A673 (cell line): ENCODE measurements around the gene AKAP8. TPM values are rescaled to one million over a fixed set of nuclear protein-coding genes. Genes with fewer than 3 reads are reported as not detected.

Experiments used
- BruUV-seq: library from RNA; stranded (reverse); fragments of 400-500 nt; replicated peaks from 2 replicates; lab custom pipeline; 2021; lab: Mats Ljungman, UMichigan
- CTCF ChIA-PET: fragments of 300-600 bp; sonication (Branson Sonifier 250); formaldehyde crosslinking; loops from one replicate; lab custom pipeline; 2022; ENCODE audit warnings: antibody characterized with exemption; lab: Charles Lee
- POLR2A ChIA-PET: fragments of 300-600 bp; sonication (Branson Sonifier 250); formaldehyde crosslinking; loops from one replicate; lab custom pipeline; 2022; ENCODE audit warnings: antibody characterized with exemption; ENCODE audit not compliant: low non-redundant PET; lab: Charles Lee
- DNase-seq: peaks from one replicate; pipeline ENCODE4 v3.0.0-alpha.2; 2015; ENCODE audit warnings: low spot score
- H3K27ac ChIP-seq: fragments of 200-600 bp; sonication (generic); 2 replicates; pipeline ENCODE4 v1.5.1; 2016; ENCODE audit warnings: mixed run types, low read depth, mild to moderate bottlenecking, mixed read lengths, antibody characterized with exemption, low read length; ENCODE audit not compliant: poor library complexity, severe bottlenecking
- H3K27me3 ChIP-seq: fragments of 200-600 bp; sonication (generic); replicated peaks from 2 replicates; pipeline ENCODE4 v1.6.1; 2017; ENCODE audit warnings: mixed run types, low read depth, mild to moderate bottlenecking, mixed read lengths, antibody characterized with exemption, low read length; ENCODE audit not compliant: insufficient read depth, poor library complexity
- H3K36me3 ChIP-seq: fragments of 200-600 bp; sonication (generic); 2 replicates; pipeline ENCODE4 v1.6.1; 2016; ENCODE audit warnings: mixed run types, mild to moderate bottlenecking, mixed read lengths, antibody characterized with exemption, low read length; ENCODE audit not compliant: insufficient read depth, poor library complexity, severe bottlenecking
- H3K4me1 ChIP-seq: fragments of 200-600 bp; sonication (generic); 2 replicates; pipeline ENCODE4 v1.6.1; 2017; ENCODE audit warnings: mixed run types, mild to moderate bottlenecking, mixed read lengths, antibody characterized with exemption, low read length; ENCODE audit not compliant: insufficient read depth, poor library complexity, severe bottlenecking
- H3K4me3 ChIP-seq: fragments of 200-600 bp; sonication (generic); 2 replicates; pipeline ENCODE4 v1.5.1; 2016; ENCODE audit warnings: low read depth, mixed run types, mild to moderate bottlenecking, mixed read lengths, low read length; ENCODE audit not compliant: poor library complexity, severe bottlenecking
- H3K9me3 ChIP-seq: fragments of 200-600 bp; sonication (generic); 2 replicates; pipeline ENCODE4 v1.6.1; 2016; ENCODE audit warnings: mixed run types, low read depth, mild to moderate bottlenecking, mixed read lengths, antibody characterized with exemption, low read length; ENCODE audit not compliant: poor library complexity, severe bottlenecking
- EZH2 ChIP-seq: fragments of 200-600 bp; sonication (generic); IDR thresholded peaks from 2 replicates; pipeline ENCODE4 v1.6.1; 2017; ENCODE audit warnings: borderline replicate concordance, low read depth, mild to moderate bottlenecking, mixed read lengths, antibody characterized with exemption, low read length; ENCODE audit not compliant: poor library complexity, severe bottlenecking
- intact Hi-C: fragments of 100-400 bp; cut with micrococcal nuclease; formaldehyde crosslinking; loops from one replicate; pipeline ENCODE4 v1.10.0; 2022; ENCODE audit not compliant: unreplicated experiment
- total RNA-seq: library from RNA; stranded (reverse); gene quantifications from 2 replicates; pipeline ENCODE4 v1.2.3, GENCODE V29; 2021
- TF ChIP-seq, protein P1 (sequence below): fragments of 300-800, 200-600 bp; sonication (generic); conservative IDR thresholded peaks from 2 replicates; pipeline ENCODE4 v1.5.1; 2017; ENCODE audit warnings: low read depth, mild to moderate bottlenecking, antibody characterized with exemption, low read length, moderate library complexity, mixed read lengths

Gene AKAP8
- total RNA-seq, 1 experiment from 2014 or later, result 48.4 TPM

DNA sequence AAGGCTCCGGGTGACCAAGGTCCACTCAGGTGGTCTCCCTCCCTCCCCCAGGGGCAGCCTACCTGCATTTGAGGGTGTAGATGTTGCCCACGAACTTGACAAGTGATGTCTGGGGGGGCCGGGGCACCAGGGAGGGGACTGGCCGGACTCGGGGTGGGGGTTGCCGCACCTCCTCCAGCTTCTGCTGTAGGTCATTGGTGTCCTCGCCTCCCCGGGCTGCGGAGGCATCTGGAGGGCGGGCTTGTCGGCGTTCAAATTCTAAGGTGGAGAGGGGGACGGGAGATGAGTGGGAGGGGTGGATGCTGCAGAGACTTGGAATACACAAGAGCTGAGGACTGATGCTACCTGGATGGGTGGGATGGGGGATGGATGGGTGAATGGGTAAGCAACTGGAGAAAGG is 44.5 kb upstream of the AKAP8 start:
- peaks cover 66% of the 10 kb centered on the region for H3K36me3 ChIP-seq
- CTCF ChIA-PET, result no interaction called here

DNA sequence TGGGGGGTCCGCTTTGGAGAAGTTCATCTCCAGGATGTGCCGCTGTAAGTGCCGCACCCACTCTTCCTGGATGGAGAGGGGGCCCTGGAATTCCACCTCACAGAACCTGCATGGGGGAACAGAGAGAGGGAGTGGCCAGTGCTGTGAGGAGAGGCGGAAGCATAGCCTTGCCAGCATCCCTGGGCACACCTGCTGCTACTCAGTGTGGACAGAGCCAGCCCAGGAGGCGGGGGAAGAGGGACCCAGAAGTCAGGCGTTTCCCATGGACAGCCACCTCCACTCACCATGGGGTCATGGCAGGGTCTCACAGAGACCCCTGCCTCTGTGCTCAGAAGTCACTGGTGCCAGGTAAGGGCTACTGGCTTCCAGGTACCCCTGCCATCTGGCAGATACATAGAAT is 43.5 kb upstream of the AKAP8 start:
- Histone ChIP-seq H3K27me3 (no peaks in the 10 kb centered on the region), H3K9me3 (peaks cover 10% of the 10 kb centered on the region), H3K4me1 (peaks cover 17% of the 10 kb centered on the region), H3K27ac (no peak overlapping the region), H3K4me3 (no peak overlapping the region), H3K36me3 (peaks cover 56% of the 10 kb centered on the region)
- intact Hi-C loops, result no loop called here
- CTCF ChIA-PET, result no interaction called here
- DNase-seq, result no peak
- POLR2A ChIA-PET, result no interaction called here
- no peak for TF ChIP-seq EZH2
- TF ChIP-seq, protein P1, sequence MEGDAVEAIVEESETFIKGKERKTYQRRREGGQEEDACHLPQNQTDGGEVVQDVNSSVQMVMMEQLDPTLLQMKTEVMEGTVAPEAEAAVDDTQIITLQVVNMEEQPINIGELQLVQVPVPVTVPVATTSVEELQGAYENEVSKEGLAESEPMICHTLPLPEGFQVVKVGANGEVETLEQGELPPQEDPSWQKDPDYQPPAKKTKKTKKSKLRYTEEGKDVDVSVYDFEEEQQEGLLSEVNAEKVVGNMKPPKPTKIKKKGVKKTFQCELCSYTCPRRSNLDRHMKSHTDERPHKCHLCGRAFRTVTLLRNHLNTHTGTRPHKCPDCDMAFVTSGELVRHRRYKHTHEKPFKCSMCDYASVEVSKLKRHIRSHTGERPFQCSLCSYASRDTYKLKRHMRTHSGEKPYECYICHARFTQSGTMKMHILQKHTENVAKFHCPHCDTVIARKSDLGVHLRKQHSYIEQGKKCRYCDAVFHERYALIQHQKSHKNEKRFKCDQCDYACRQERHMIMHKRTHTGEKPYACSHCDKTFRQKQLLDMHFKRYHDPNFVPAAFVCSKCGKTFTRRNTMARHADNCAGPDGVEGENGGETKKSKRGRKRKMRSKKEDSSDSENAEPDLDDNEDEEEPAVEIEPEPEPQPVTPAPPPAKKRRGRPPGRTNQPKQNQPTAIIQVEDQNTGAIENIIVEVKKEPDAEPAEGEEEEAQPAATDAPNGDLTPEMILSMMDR, result no peak
- no TSS peak for BruUV-seq

More for the DNA sequence above, 44.5 kb upstream of the AKAP8 start:
- Histone ChIP-seq H3K27ac (no peak overlapping the region), H3K4me3 (no peak overlapping the region), H3K9me3 (peaks cover 10% of the 10 kb centered on the region), H3K4me1 (peaks cover 17% of the 10 kb centered on the region), H3K27me3 (no peaks in the 10 kb centered on the region)
- intact Hi-C loops, result no loop called here
- DNase-seq, result no peak
- no peak for TF ChIP-seq EZH2
- TF ChIP-seq, protein P1, result no peak
- POLR2A ChIA-PET, result no interaction called here
- BruUV-seq, result no TSS peak

DNA sequence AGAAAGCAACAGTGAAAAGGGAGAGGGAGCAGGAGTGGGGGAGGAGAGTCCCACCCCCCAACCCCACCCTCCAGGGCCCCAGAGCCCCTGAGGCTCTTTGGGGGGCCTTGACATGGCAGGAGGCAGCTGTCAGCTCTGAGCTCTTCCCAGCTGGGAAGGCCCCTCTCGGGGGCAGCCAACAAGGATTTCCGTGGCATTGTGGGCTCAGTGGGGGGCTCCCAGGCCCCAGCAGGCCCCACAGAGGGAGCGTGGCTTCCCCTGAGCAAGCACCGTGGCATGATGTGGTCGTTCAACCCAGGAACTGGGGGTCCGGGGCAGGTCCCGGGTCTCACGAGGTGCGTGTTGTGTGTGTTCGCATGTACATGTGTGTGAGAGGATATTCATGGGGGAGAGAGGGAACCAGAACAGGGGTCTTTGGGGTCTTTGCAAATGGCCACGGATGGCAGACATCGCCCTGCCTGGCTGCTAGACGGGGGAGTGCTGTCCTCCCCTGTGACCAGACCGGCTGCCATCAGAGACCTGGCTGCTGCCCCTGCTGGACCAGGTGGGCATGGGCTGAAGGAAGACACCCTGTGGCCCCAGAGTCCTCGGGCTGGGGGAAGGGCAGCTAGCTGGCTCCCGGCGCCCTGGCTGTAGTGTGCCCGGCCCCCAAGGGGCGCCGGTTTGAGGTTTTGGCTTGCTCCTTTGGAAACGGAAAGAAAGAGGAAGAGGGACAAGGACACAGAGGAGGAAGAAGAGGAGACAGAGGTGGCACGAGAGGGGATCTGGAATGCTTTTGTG is 42.9 kb upstream of the AKAP8 start:
- ChIA-PET POLR2A (no interaction called here), CTCF (no interaction called here)
- BruUV-seq, result no TSS peak
- H3K9me3 ChIP-seq, result peaks cover 10% of the 10 kb centered on the region
- no peak overlapping the region for H3K4me3 ChIP-seq
- peaks cover 50% of the 10 kb centered on the region for H3K36me3 ChIP-seq
- TF ChIP-seq, protein P1, result no peak
- no peak for TF ChIP-seq EZH2
- H3K27me3 ChIP-seq, result no peaks in the 10 kb centered on the region
- no peak for DNase-seq
- H3K27ac ChIP-seq, result peak overlapping the region; percentile 53
- peaks cover 21% of the 10 kb centered on the region for H3K4me1 ChIP-seq
- intact Hi-C loops, result no loop called here
